OCI-LY7 (cell line): ENCODE data around the gene MCHR2. TPM values are rescaled to one million over a fixed set of nuclear protein-coding genes. Genes with fewer than 3 reads are reported as not detected.

Source experiments
- BruUV-seq: library from RNA; stranded (reverse); fragments of 400-500 nt; replicated peaks from 2 replicates; lab custom pipeline; 2021; lab: Mats Ljungman, UMichigan
- CTCF ChIA-PET: fragments of 300-600 bp; sonication (Branson Sonifier 250); formaldehyde crosslinking; loops from one replicate; lab custom pipeline; 2022; ENCODE audit warnings: antibody characterized with exemption; ENCODE audit not compliant: unreplicated experiment; lab: Charles Lee
- POLR2A ChIA-PET: fragments of 300-600 bp; sonication (Branson Sonifier 250); formaldehyde crosslinking; loops from one replicate; lab custom pipeline; 2022; ENCODE audit warnings: antibody characterized with exemption; lab: Charles Lee
- DNase-seq: peaks from one replicate; pipeline ENCODE4 v3.0.0-alpha.2; 2015; ENCODE audit warnings: low spot score
- H2AFZ ChIP-seq: fragments of 200-600 bp; sonication (generic), shearing (Covaris generic); 2 replicates; pipeline ENCODE4 v1.6.1; 2014; ENCODE audit warnings: mild to moderate bottlenecking, antibody characterized with exemption, low read length, moderate library complexity
- H3K27ac ChIP-seq: fragments of 200-600 bp; sonication (generic); 2 replicates; pipeline ENCODE4 v1.5.1; 2014; ENCODE audit warnings: mixed run types, low read depth, mild to moderate bottlenecking, moderate library complexity, low read length, inconsistent platforms; ENCODE audit not compliant: poor library complexity, severe bottlenecking
- H3K36me3 ChIP-seq: fragments of 200-600 bp; sonication (generic); 2 replicates; pipeline ENCODE4 v1.6.1; 2014; ENCODE audit warnings: mild to moderate bottlenecking, antibody characterized with exemption, low read length, moderate library complexity, mixed read lengths; ENCODE audit not compliant: insufficient read depth
- H3K4me1 ChIP-seq: fragments of 200-600 bp; sonication (generic); 2 replicates; pipeline ENCODE4 v1.5.1; 2014; ENCODE audit warnings: mild to moderate bottlenecking, low read length; ENCODE audit not compliant: insufficient read depth, poor library complexity, severe bottlenecking
- H3K4me2 ChIP-seq: fragments of 200-600 bp; sonication (generic); 2 replicates; pipeline ENCODE4 v1.6.1; 2014; ENCODE audit warnings: mild to moderate bottlenecking, low read length
- H3K4me3 ChIP-seq: fragments of 200-600 bp; sonication (generic); 2 replicates; pipeline ENCODE4 v1.5.1; 2014; ENCODE audit warnings: mild to moderate bottlenecking, low read depth, low read length; ENCODE audit not compliant: poor library complexity, severe bottlenecking
- H3K79me2 ChIP-seq: fragments of 200-600 bp; sonication (generic); 2 replicates; pipeline ENCODE4 v1.6.1; 2016; ENCODE audit warnings: low read depth, mild to moderate bottlenecking, low read length, moderate library complexity, mixed read lengths; ENCODE audit not compliant: insufficient read depth
- H3K9me2 ChIP-seq: fragments of 200-600 bp; sonication (generic); 2 replicates; pipeline ENCODE4 v1.6.1; 2016; ENCODE audit warnings: mild to moderate bottlenecking, low read length, mixed read lengths; ENCODE audit not compliant: insufficient read depth
- H3K9me3 ChIP-seq: fragments of 200-600 bp; sonication (generic); 2 replicates; pipeline ENCODE4 v1.6.1; 2014; ENCODE audit warnings: mild to moderate bottlenecking, mixed run types, low read length, mixed read lengths
- H4K20me1 ChIP-seq: fragments of 200-600 bp; sonication (generic); 2 replicates; pipeline ENCODE4 v1.6.1; 2014; ENCODE audit warnings: mild to moderate bottlenecking, antibody characterized with exemption, low read length, moderate library complexity, mixed read lengths; ENCODE audit not compliant: insufficient read depth
- CTCF ChIP-seq: fragments of 200-600 bp; sonication (generic); conservative IDR thresholded peaks from 2 replicates; pipeline ENCODE4 v1.5.1; 2014; ENCODE audit warnings: mild to moderate bottlenecking, antibody characterized with exemption, low read length, moderate library complexity, mixed read lengths
- EZH2phosphoT487 ChIP-seq: fragments of 200-600 bp; sonication (generic); IDR thresholded peaks from 2 replicates; pipeline ENCODE4 v1.6.1; 2018; ENCODE audit warnings: low read depth, borderline replicate concordance, mild to moderate bottlenecking, mixed run types, antibody characterized with exemption, low read length, moderate library complexity, mixed read lengths
- intact Hi-C: fragments of 100-400 bp; cut with micrococcal nuclease; formaldehyde crosslinking; loops from one replicate; pipeline ENCODE4 v1.10.0; 2022; ENCODE audit not compliant: unreplicated experiment
- total RNA-seq, 2 experiments: library from RNA; depleted of rRNA in 1 of 2; stranded (reverse); fragments of >200 nt in 1 of 2; shearing (Covaris generic) in 1 of 2; gene quantifications; 2 replicates each; pipeline ENCODE4 v1.2.3, GENCODE V29; 2014 to 2022

The MCHR2 gene
- total RNA-seq, 2 experiments from 2014 or later: not detected

- no peak for TF ChIP-seq EZH2phosphoT487
- peak; percentile 93 for TF ChIP-seq CTCF
- peak; percentile 58 for DNase-seq
- ChIA-PET POLR2A (interaction anchor here (0.6 to 0.9 kb wide), 2 partner anchors 10 to 1830 kb away, joined by 3 read pairs; no protein-coding TSS in a partner anchor), CTCF (interaction anchor here (0.6 kb wide), 1 partner anchor 105 kb away, joined by 3 read pairs; no protein-coding TSS in a partner anchor)
- H3K36me3 ChIP-seq: no peaks in the 10 kb centered on the region
- H3K27ac ChIP-seq: no peak overlapping the region
- BruUV-seq: no TSS peak
- H3K79me2 ChIP-seq: no peaks in the 10 kb centered on the region
- intact Hi-C loops: loop anchor here (5.0 kb wide), 3 partner anchors 95 to 475 kb away; no protein-coding TSS in a partner anchor
- H4K20me1 ChIP-seq: peaks cover 4% of the 10 kb centered on the region; the same call in 1 of the 2 replicates
- no peak overlapping the region for H3K4me2 ChIP-seq
- no peaks in the 10 kb centered on the region for H3K9me2 ChIP-seq
- H3K4me3 ChIP-seq: no peak overlapping the region
- no peaks in the 10 kb centered on the region for H3K4me1 ChIP-seq
- H2AFZ ChIP-seq: no peak overlapping the region
- no peaks in the 10 kb centered on the region for H3K9me3 ChIP-seq
These were observed 7.9 kb upstream of the MCHR2 start for GRCh38 chr6:100001915-100002388.

DNA sequence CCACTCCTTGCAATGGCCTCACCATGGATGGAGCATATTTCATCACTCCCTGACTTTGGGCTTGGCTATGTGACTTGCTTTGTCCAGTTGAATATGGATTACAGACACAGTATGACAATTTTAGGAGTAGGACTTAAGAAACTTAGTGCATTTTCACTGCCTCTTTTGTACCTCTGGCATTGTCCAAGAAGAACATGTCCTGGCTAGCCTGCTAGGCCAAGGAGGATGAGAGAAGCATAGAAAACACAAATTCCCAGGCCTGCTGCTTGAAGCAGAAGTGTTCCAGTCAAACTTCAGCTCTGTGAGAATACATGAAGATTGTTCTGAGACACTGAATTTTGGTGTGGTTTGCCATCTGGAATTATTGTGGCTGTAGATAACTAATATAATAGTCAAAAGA, 3.1 kb upstream of the MCHR2 start:
- no peaks in the 10 kb centered on the region for H3K9me2 ChIP-seq
- ChIA-PET CTCF (no interaction called here), POLR2A (no interaction called here)
- H3K4me1 ChIP-seq: no peaks in the 10 kb centered on the region
- H3K27ac ChIP-seq: no peak overlapping the region
- no peak for TF ChIP-seq EZH2phosphoT487
- H3K4me3 ChIP-seq: no peak overlapping the region
- no peak overlapping the region for H3K4me2 ChIP-seq
- DNase-seq: no peak
- BruUV-seq: no TSS peak
- H3K36me3 ChIP-seq: no peaks in the 10 kb centered on the region
- no peaks in the 10 kb centered on the region for H3K79me2 ChIP-seq
- intact Hi-C loops: no loop called here
- H2AFZ ChIP-seq: no peak overlapping the region
- H4K20me1 ChIP-seq: peaks cover 2% of the 10 kb centered on the region; the same call in 1 of the 2 replicates
- H3K9me3 ChIP-seq: no peaks in the 10 kb centered on the region

DNA sequence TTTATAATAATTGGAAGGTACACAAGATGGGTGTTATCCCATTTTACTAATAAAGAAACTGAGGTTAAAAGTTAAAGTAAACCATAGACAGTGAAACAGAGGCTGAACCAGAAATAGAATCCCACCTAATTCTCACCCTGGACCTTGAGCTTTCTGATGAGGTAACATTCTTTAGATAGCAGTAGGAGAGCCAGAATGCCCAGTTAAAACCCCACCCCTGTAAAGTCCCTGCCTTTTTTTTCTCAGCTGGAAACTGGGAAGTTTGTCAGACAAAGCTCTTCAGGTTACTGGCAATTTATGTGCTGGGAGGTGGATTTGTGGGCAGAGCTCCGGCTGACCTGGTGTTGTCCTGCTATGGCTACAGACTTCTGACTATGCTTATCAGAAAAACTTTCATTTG, 1.9 kb upstream of the MCHR2 start:
- ChIA-PET POLR2A (no interaction called here), CTCF (no interaction called here)
- TF ChIP-seq EZH2phosphoT487 (no peak), CTCF (no peak)
- DNase-seq: no peak
- H3K9me2 ChIP-seq: no peaks in the 10 kb centered on the region
- H4K20me1 ChIP-seq: no peaks in the 10 kb centered on the region
- H3K36me3 ChIP-seq: no peaks in the 10 kb centered on the region
- no peak overlapping the region for H3K27ac ChIP-seq
- BruUV-seq: no TSS peak
- no peaks in the 10 kb centered on the region for H3K9me3 ChIP-seq
- no peaks in the 10 kb centered on the region for H3K4me1 ChIP-seq
- intact Hi-C loops: no loop called here
- no peak overlapping the region for H3K4me2 ChIP-seq
- no peaks in the 10 kb centered on the region for H3K79me2 ChIP-seq
- H3K4me3 ChIP-seq: no peak overlapping the region
- H2AFZ ChIP-seq: no peak overlapping the region
